Stimulated activated CD8-positive, alpha-beta memory T cell treated with anti-CD3 and anti-CD28 coated beads, Interleukin-4, amount 100 ng/mL, for 24 hours (primary cell): ENCODE results near the gene EEF1E1.
A peak's percentile ranks its signal among the peaks of the same experiment; 100 is the strongest.
"Not testable (repeated sequence)": the region's sequence is repeated elsewhere in the genome, so short reads cannot be mapped to it uniquely, and the experiment has no call there.

Source experiments
- DNase-seq: peaks from one replicate; pipeline ENCODE4 v3.0.0-alpha.2; 2020; ENCODE audit warnings: low read depth

The EEF1E1 gene

DNA sequence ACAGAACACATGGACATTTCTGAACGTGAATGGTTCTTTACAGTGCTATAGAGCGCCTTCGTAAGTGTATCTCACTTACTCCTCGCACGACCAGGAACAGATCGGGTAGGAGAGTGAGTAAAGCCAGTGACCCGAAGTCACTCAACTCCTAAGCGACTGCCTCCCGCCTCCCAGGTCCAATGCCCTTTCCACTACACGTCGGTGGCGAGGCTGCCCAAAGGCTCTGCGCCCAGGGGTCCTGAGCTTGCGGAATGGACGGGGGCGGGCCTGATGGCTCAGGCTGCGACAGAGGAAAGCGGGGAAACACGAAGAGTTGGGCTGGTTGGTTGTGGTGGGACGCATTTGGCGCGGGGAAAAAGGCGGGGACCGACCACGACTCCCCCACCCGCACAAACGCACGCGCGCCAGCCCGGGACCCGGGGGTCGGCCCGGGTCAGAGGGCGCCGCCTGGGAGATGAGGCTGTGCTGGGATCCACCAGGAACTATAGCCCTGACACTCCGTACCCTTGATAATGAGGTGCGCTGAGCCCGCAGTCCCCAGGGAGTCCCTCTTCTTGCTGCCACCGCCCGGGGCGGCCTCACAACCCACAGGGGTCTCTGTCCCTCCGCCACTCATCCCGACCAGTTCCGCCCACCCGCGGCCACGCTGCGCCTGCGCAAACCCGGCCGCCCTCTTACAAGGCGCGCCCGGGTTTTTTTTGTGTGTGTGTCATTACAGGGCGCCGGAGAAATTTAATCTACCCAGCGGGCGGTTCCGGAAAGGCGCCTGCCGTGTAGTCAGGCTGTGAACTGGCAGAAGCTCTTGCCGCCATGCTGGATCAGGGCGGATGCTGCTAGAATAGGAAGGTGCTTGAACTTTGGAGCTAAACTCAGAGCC lies 38.3 kb downstream of the EEF1E1 start, which contains the start of gene BLOC1S5:
BLOC1S5 (minus strand) TSS at position 629 of the 877 bp plus-strand sequence; CDS start at position 616, 13 bp downstream.
- peak; percentile 98 for DNase-seq

DNA sequence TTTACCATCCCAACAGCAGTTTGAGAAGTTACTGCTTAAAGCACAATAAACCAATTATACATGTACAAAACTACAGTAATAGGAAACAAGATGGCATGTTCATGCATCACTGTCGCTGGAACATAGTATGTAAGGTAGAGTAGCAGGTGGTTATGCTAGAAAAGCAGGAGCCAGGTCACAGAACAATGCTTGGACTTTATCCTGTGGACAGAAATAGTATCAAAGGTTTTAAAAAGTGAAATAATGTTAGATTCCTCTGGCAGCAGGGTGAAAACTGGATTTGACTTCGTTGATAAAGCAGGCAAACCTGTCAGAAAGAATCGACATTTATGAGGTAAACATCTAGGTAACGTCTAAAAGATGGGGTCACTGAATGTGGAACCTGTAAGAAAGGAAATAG lies 40.6 kb downstream of the EEF1E1 start:
- no peak for DNase-seq

DNA sequence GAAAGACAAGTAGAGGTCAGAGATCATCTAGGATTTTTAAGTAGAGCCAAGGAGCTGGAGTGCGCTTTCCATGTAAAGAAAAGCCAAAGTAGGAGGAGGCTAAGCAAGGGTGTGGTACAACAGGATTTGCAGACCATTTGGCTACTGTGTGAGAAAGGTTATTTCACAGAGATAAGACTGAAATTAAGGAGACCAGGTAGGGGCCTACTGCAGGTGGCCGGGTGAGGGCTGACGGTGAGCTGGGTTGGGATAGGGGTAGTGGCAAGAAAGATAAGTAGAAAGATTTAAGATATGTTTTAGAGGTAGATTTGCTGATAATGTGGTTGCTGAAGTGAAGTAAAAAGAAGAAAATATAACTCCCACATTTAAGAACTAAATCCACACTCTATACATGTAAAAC lies 42.0 kb downstream of the EEF1E1 start:
- no peak for DNase-seq

DNA sequence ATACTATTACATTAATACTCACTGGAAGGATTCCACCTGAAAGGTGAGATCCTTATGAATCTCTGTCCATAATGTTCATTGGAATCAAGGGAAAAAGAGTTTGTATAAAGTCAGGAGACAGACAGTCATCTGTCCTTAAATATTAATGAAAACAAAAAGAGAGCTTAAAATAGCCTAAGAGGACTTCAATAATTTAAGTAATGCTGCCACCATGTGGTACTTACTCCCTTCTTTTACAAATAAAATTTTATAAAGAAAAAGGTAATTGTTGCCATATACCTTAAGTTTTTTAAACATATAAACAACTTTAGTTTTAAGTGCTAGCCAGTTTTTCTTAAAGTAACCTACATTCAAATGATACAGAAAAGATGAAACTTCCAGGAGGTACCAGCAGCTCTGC lies 43.2 kb downstream of the EEF1E1 start:
- DNase-seq, result no peak

DNA sequence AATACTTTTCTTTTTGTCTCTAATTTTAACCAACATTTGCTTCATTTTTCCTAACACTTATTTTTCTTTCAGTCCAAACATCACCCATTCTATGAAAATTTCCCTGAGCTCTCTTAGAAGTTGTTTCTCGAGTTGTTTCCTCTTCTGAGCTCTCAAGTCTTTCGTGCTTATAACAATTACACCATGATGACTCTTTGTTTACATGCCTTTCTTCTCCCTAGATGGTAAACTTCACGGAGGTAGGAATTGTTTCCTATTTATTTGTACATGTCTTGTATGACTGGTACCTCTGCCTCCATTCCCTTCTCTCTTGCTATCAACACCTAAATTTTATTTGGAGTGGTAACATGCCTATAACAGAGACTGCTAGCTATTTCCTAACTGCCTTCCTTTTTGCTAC lies 44.6 kb downstream of the EEF1E1 start:
- no peak for DNase-seq

DNA sequence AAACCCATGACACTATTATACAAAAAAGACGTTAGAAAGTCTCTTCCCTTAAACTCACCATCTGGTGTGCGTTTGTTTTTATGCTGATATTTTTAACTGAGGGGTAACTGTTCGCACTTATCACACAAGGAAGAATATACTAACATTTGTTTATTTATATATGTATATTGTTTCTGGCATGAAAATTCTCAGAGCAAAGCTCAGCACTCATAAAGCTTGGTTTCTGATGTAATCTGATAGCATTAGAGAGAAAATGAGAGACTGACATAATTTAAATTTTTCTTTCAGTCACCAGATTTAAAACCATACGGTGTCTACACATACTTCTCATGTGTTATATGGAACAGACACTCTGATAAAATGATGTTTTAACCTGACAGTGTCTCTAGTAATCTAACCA lies 45.1 kb downstream of the EEF1E1 start:
- DNase-seq, result no peak

DNA sequence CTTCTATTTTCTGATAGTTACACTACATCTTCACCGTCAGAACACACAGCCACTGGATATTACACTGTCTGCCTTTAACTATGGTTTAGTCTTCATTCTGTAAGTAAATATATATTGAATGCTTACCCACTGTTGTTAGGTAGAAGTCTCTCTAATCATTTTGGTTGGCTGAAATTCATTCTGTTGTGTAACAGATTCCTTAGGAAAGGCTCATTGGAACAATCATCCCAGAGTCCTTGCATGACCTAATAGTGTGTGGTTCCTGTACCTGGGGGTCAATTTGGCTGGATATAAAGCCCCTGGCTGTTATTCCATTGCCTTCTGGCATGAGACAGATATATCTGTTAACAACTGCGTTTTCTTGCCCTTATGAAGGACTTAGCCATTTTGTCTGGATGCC lies 48.1 kb downstream of the EEF1E1 start:
- no peak for DNase-seq

DNA sequence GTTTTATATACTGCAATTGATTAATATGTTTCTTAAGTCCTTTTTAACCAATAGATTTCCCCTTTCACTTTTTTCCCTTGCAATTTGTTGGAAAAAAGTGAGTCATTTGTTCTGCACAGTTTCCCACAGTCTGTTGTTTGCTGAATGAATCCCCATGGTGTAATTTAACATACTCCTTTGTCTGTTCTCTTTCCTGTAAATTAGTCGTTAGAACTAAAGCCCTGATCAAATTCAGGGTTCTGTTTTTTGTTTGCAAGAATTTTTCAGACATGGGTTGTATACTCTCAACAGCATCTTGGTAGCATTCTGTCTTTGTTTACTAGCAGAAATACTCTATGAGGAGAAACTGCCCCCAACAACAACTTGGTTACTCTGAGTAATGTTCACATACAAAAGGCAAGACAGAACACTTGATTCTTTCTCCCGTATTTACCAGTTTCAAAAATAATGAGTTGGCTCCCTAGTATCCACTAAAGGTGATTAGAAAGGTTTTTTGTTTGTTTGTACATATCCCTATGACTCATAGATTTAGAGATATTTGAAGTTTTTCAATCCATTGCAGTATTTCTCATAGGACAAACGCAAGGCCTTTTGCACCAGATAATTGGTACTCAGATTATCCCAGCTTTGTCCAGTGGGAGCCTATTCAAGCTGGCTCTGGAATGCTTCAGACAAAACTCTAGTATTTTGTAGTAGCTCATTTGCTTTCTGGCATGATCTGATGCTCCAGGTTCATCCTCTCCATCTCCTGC lies 54.6 kb downstream of the EEF1E1 start:
- no peak for DNase-seq

DNA sequence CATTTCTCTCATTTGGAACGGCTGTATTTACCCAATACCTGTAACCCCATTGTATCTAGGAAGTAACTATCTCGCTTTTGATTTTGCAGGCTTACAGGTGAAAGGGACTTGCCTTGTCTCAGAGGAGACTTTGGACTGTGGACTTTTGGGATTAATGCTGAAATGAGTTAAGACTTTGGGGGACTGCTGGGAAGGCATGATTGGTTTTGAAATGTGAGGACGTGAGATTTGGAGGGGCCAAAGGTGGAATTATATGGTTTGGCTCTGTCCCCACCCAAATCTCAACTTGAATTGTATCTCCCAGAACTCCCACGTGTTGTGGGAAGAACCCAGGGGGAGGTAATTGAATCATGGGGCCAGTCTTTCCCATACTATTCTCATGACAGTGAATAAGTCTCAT lies 56.6 kb downstream of the EEF1E1 start:
- DNase-seq, result not testable (repeated sequence)

DNA sequence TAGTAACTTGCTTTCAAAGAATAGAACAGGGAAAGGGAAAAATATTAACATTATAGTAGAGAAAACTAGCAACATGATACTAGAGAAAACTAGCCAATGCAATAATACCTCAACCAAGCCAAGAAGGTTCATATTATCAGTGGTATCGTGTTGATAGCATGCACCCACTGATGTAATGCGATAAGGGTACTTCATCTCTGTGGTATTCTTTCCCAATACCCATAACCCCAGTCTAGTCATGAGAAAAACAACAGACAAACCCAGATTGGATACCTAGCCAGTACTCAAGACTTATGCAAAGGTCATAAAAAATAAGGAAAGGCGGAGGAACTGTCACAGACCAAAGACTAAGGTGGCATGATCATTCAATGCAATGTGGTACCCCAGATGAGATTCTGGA lies 59.1 kb downstream of the EEF1E1 start:
- no peak for DNase-seq

DNA sequence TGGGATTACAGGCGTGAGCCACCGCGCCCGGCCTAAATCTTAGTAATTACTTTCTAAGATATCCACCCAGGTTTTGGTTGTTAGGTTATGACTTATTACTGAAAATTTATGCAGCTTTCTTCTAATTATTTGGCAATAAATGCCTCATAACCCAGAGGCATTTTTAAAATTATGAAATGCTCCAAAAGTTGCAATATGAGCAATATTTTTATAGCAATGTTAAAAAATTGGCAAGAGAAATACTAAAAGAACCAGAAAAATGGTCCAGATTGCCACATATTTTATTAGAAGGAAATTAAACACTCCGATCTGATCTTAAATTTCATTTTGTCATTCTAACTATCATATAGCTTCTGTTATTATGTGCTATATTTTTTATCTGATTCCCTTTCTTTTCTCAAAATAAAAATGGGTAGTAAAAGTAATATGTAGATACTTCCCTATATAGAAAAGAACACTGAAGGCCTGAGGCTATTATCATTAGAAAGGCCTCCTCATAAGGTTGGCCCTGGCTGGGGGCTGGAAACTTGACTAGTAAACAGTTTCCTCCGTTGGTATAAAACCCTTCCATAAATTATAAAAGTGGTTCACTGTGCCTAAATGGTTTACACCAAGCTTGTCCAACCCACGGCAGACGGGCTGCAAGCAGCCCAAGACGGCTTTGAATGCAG lies 60.3 kb downstream of the EEF1E1 start:
- no peak for DNase-seq

DNA sequence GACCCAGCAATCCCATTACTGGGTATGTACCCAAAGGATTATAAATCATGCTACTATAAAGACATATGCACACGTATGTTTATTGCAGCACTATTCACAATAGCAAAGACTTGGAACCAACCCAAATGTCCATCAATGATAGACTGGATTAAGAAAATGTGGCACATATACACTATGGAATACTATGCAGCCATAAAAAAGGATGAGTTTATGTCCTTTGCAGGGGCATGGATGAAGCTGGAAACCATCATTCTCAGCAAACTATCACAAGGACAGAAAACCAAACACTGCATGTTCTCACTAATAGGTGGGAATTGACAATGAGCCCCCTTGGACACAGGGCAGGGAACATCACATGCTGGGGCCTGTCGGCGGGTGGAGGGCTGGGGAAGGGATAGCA lies 68.2 kb downstream of the EEF1E1 start:
- not testable (repeated sequence) for DNase-seq

DNA sequence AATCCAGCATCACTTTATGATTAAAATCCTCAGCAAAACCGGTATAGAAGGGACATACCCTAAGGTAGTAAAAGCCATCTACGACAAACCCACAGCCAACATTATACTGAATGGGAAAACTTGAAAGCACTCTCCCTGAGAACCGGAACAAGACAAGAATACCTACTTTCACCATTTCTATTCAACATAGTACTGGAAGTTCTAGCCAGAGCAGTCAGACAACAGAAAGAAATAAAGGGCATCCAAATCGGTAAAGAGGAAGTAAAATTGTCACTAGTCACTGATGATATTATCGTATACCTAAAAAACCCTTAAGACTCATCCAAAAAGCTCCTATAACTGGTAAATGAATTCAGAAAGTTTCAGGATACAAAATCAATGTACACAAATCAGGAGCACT lies 71.4 kb downstream of the EEF1E1 start:
- DNase-seq, result no peak
